ENCODE data around the gene TSPAN4. TPM values are rescaled to one million over a fixed set of nuclear protein-coding genes. Genes with fewer than 3 reads are reported as not detected.
A peak's percentile ranks its signal among the peaks of the same experiment; 100 is the strongest.

TSPAN4 gene
- total and polyA plus RNA-seq, 2 of the 13 experiments (the other 11 are each of a cell fraction or from before 2014, with no cell fraction given) = 31.7 to 68.3 TPM

- TF ChIP-seq ZNF18 (CRISPR knock-in tag; IDR thresholded peaks at IDR 0.05; ENCODE audit: insufficient replicate concordance) = peak; percentile 91
- TF ChIP-seq KDM1A (CRISPR knock-in tag; IDR thresholded peaks at IDR 0.05) = no peak
- no peak; the same call in 1 of the 2 replicates for TF ChIP-seq GATAD2A (CRISPR knock-in tag; IDR thresholded peaks at IDR 0.05)
- no peak for TF ChIP-seq ZNF703 (CRISPR knock-in tag; IDR thresholded peaks at IDR 0.05; ENCODE audit: borderline replicate concordance)
- TF ChIP-seq, protein P1, sequence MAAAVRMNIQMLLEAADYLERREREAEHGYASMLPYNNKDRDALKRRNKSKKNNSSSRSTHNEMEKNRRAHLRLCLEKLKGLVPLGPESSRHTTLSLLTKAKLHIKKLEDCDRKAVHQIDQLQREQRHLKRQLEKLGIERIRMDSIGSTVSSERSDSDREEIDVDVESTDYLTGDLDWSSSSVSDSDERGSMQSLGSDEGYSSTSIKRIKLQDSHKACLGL (CRISPR knock-in tag; IDR thresholded peaks at IDR 0.05) = peak; percentile 95
- no peak; the same call in 1 of the 2 replicates for TF ChIP-seq CENPBD1 (CRISPR knock-in tag; IDR thresholded peaks at IDR 0.05; ENCODE audit: borderline replicate concordance, low read depth)
- no peak for TF ChIP-seq TCF12 (IDR thresholded peaks at IDR 0.05)
- no peak for TF ChIP-seq TCF12 (CRISPR knock-in tag; IDR thresholded peaks at IDR 0.05)
- no peak for TF ChIP-seq CEBPB (IDR thresholded peaks at IDR 0.05; ENCODE audit: borderline replicate concordance, low read depth, low read length)
- TF ChIP-seq, protein P2, sequence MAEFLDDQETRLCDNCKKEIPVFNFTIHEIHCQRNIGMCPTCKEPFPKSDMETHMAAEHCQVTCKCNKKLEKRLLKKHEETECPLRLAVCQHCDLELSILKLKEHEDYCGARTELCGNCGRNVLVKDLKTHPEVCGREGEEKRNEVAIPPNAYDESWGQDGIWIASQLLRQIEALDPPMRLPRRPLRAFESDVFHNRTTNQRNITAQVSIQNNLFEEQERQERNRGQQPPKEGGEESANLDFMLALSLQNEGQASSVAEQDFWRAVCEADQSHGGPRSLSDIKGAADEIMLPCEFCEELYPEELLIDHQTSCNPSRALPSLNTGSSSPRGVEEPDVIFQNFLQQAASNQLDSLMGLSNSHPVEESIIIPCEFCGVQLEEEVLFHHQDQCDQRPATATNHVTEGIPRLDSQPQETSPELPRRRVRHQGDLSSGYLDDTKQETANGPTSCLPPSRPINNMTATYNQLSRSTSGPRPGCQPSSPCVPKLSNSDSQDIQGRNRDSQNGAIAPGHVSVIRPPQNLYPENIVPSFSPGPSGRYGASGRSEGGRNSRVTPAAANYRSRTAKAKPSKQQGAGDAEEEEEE (CRISPR knock-in tag; IDR thresholded peaks at IDR 0.05; ENCODE audit: borderline replicate concordance) = peak; percentile 20; the same call in 1 of the 2 replicates
- 0 out of 2 replicates have a peak, but pooled peaks have one; percentile 28 for TF ChIP-seq ZFP1 (CRISPR knock-in tag; IDR thresholded peaks at IDR 0.05)
- peak; percentile 94 for TF ChIP-seq PHF20 (CRISPR knock-in tag; IDR thresholded peaks at IDR 0.05)
- no peak for TF ChIP-seq ZKSCAN5 (CRISPR knock-in tag; IDR thresholded peaks at IDR 0.05)
- TF ChIP-seq, protein P3, sequence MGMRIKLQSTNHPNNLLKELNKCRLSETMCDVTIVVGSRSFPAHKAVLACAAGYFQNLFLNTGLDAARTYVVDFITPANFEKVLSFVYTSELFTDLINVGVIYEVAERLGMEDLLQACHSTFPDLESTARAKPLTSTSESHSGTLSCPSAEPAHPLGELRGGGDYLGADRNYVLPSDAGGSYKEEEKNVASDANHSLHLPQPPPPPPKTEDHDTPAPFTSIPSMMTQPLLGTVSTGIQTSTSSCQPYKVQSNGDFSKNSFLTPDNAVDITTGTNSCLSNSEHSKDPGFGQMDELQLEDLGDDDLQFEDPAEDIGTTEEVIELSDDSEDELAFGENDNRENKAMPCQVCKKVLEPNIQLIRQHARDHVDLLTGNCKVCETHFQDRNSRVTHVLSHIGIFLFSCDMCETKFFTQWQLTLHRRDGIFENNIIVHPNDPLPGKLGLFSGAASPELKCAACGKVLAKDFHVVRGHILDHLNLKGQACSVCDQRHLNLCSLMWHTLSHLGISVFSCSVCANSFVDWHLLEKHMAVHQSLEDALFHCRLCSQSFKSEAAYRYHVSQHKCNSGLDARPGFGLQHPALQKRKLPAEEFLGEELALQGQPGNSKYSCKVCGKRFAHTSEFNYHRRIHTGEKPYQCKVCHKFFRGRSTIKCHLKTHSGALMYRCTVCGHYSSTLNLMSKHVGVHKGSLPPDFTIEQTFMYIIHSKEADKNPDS (CRISPR knock-in tag; IDR thresholded peaks at IDR 0.05) = no peak
- TF ChIP-seq, protein P4, sequence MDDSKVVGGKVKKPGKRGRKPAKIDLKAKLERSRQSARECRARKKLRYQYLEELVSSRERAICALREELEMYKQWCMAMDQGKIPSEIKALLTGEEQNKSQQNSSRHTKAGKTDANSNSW (CRISPR knock-in tag; IDR thresholded peaks at IDR 0.05; ENCODE audit: borderline replicate concordance) = no peak; the same call in 1 of the 2 replicates
- TF ChIP-seq FOSL1 (CRISPR knock-in tag; IDR thresholded peaks at IDR 0.05; ENCODE audit: borderline replicate concordance) = no peak
- peak; percentile 31; the same call in 1 of the 2 replicates for TF ChIP-seq ZSCAN5A (CRISPR knock-in tag; IDR thresholded peaks at IDR 0.05; ENCODE audit: borderline replicate concordance)
- TF ChIP-seq, protein P5, sequence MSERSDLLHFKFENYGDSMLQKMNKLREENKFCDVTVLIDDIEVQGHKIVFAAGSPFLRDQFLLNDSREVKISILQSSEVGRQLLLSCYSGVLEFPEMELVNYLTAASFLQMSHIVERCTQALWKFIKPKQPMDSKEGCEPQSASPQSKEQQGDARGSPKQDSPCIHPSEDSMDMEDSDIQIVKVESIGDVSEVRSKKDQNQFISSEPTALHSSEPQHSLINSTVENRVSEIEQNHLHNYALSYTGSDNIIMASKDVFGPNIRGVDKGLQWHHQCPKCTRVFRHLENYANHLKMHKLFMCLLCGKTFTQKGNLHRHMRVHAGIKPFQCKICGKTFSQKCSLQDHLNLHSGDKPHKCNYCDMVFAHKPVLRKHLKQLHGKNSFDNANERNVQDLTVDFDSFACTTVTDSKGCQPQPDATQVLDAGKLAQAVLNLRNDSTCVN (CRISPR knock-in tag; IDR thresholded peaks at IDR 0.05; ENCODE audit: borderline replicate concordance) = no peak; the same call in none of the 2 replicates
Observed at GRCh38 chr11:809287-810039, 33.2 kb upstream of the TSPAN4 start, which contains the start of gene RPLP2 (continued).
